Measurements from ENCODE around the gene TOX2. TPM values are rescaled to one million over a fixed set of nuclear protein-coding genes. Genes with fewer than 3 reads are reported as not detected.

Gene TOX2
- total RNA-seq, 6 experiments from 2014 or later, result 1.5 to 5.0 (median 2.2) TPM

DNA sequence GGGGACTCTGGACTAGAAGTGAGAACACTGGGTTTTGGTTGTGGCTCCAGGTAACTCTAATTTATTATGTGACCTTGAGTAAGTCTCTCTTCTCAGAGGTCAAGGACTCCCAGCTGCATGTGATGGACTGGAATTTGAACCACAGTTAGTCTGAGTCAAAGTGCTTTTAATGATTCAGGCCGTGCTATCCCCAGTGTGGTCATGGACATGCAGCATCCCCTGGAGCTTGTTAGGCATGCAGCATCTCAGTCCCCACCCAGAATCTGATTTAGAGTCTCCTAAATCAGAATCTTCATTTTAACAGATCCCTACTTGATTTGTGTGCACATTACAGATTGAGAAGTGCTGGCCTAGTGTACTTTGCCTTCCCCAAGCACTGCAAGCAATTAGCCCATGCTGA, 74.2 kb downstream of the TOX2 start:
- no peak for TF ChIP-seq POLR2A (IDR thresholded peaks at IDR 0.05)
- TF ChIP-seq, protein P1, sequence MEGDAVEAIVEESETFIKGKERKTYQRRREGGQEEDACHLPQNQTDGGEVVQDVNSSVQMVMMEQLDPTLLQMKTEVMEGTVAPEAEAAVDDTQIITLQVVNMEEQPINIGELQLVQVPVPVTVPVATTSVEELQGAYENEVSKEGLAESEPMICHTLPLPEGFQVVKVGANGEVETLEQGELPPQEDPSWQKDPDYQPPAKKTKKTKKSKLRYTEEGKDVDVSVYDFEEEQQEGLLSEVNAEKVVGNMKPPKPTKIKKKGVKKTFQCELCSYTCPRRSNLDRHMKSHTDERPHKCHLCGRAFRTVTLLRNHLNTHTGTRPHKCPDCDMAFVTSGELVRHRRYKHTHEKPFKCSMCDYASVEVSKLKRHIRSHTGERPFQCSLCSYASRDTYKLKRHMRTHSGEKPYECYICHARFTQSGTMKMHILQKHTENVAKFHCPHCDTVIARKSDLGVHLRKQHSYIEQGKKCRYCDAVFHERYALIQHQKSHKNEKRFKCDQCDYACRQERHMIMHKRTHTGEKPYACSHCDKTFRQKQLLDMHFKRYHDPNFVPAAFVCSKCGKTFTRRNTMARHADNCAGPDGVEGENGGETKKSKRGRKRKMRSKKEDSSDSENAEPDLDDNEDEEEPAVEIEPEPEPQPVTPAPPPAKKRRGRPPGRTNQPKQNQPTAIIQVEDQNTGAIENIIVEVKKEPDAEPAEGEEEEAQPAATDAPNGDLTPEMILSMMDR (IDR thresholded peaks at IDR 0.05), result no peak
- intact Hi-C loops (cut with DNase I), result no loop called here

DNA sequence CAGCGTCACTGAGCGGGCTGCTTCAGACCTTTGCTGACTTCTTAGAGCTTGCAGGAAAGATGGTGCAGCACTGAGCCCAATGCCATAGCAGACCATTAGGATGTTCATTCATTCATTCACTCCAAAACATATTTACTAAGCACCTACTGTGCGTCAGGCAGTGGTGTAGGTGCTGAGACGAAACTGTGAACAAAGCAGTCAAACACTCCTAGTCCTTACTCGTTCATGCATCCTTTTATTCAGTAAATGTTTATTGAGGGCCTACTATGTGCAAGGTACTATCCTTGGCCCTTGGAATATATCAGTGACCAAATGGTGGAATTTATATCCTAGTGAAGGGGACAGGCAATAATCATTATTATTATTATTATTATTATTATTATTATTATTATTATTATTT, 76.6 kb downstream of the TOX2 start:
- Histone ChIP-seq H3K4me3 (no peak overlapping the region), H3K36me3 (no peaks in the 10 kb centered on the region), H3K27me3 (no peaks in the 10 kb centered on the region), H3K27ac (no peak overlapping the region), H3K9me3 (no peaks in the 10 kb centered on the region), H3K4me1 (no peaks in the 10 kb centered on the region)
- WGBS (ENCODE audit: insufficient coverage, low coverage, low lambda C conversion rate, missing lambda C conversion rate), result 86% methylated on average over 5 of the region's 5 CpGs
- ATAC-seq (no peak), DNase-seq (no peak)
- TF ChIP-seq POLR2A (IDR thresholded peaks at IDR 0.05), result no peak
- TF ChIP-seq, protein P1 (IDR thresholded peaks at IDR 0.05), result no peak
- intact Hi-C loops (cut with DNase I), result no loop called here

More for the DNA sequence above, 74.2 kb downstream of the TOX2 start:
- WGBS (ENCODE audit: insufficient coverage, low coverage, low lambda C conversion rate, missing lambda C conversion rate), result 44% methylated on average over 1 of the region's 1 CpG
- no peaks in the 10 kb centered on the region for H3K27me3 ChIP-seq
- no peaks in the 10 kb centered on the region for H3K36me3 ChIP-seq
- no peak overlapping the region for H3K4me3 ChIP-seq
- H3K9me3 ChIP-seq, result no peaks in the 10 kb centered on the region
- DNase-seq, result no peak
- H3K4me1 ChIP-seq, result no peaks in the 10 kb centered on the region
- no peak overlapping the region for H3K27ac ChIP-seq
- ATAC-seq, result no peak

DNA sequence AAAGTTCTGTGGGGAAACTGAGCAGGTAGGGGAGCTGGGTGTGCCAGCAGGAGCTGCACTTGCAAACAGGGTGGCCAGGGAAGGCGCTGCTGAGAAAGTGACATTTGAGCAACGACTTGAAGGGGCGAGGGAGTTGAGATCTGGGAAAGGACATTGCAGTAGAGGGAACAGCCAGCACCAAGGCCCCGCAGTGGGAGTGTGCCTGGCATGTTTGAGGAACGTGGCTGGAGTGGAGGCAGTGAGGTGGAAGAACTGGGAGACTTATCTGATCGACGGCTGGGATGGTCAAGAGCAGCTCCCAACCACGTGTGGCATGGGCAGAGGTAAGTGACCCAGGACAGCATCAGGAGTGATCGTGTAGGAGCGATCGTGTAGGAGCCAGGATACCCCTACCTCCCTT, 77.3 kb downstream of the TOX2 start:
- no peaks in the 10 kb centered on the region for H3K27me3 ChIP-seq
- H3K9me3 ChIP-seq, result no peaks in the 10 kb centered on the region
- H3K4me3 ChIP-seq, result no peak overlapping the region
- DNase-seq, result no peak
- no peak for TF ChIP-seq POLR2A (IDR thresholded peaks at IDR 0.05)
- TF ChIP-seq, protein P1 (IDR thresholded peaks at IDR 0.05), result no peak
- no peaks in the 10 kb centered on the region for H3K4me1 ChIP-seq
- 57% methylated on average over 8 of the region's 11 CpGs for WGBS (ENCODE audit: insufficient coverage, low coverage, low lambda C conversion rate, missing lambda C conversion rate)
- no peak overlapping the region for H3K27ac ChIP-seq
- no peaks in the 10 kb centered on the region for H3K36me3 ChIP-seq
- intact Hi-C loops (cut with DNase I), result no loop called here
- peak in 1 of 4 donors; percentile 33 for ATAC-seq

DNA sequence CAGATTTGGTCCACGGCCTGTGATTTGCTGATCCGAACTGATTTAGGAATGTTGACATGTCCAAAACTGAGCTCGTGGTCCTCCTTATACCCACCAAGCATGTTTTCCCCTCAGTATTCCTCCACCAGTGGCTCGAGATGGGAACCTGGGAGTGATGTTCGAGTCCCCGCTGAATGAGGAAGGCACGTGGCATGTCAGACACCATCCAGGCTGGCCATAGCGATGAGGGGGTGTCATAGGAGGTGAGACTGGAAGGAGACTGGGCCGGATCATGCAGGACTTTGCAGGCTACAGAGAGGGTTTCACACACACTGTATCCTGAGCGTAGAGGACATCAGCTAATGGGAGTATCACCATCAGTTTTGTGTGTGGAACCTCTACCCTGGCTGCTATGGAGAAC, 78.2 kb downstream of the TOX2 start:
- TF ChIP-seq, protein P1 (IDR thresholded peaks at IDR 0.05), result no peak
- TF ChIP-seq POLR2A (IDR thresholded peaks at IDR 0.05), result no peak
- H3K9me3 ChIP-seq, result no peaks in the 10 kb centered on the region
- H3K36me3 ChIP-seq, result no peaks in the 10 kb centered on the region
- ATAC-seq (no peak), DNase-seq (no peak)
- no peaks in the 10 kb centered on the region for H3K27me3 ChIP-seq
- intact Hi-C loops (cut with DNase I), result no loop called here
- H3K4me1 ChIP-seq, result no peaks in the 10 kb centered on the region
- H3K27ac ChIP-seq, result no peak overlapping the region
- WGBS (ENCODE audit: insufficient coverage, low coverage, low lambda C conversion rate, missing lambda C conversion rate), result 81% methylated on average over 9 of the region's 10 CpGs
- no peak overlapping the region for H3K4me3 ChIP-seq

DNA sequence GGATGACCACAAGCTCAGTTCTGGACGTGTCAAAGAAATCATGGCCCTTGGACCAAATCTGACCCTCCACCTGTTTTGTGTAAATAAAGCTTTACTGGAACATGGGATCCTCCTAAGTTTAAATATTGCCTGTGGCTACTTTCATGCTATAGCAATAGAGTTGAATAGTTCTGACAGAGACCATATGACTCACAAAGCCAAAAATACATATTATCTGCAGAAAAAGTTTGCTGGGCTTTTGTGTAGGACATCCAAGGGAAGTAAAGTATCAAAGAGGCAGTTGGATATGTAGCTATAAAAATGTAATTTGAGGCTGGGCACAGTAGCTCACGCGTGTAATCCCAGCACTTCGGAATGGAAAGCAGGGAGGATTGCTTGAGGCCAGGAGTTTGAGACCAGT, 78.9 kb downstream of the TOX2 start:
- H3K27ac ChIP-seq, result no peak overlapping the region
- ATAC-seq (no peak), DNase-seq (no peak)
- H3K4me3 ChIP-seq, result no peak overlapping the region
- no peaks in the 10 kb centered on the region for H3K36me3 ChIP-seq
- 58% methylated on average over 4 of the region's 4 CpGs for WGBS (ENCODE audit: insufficient coverage, low coverage, low lambda C conversion rate, missing lambda C conversion rate)
- H3K27me3 ChIP-seq, result no peaks in the 10 kb centered on the region
- intact Hi-C loops (cut with DNase I), result no loop called here
- TF ChIP-seq, protein P1 (IDR thresholded peaks at IDR 0.05), result no peak
- TF ChIP-seq POLR2A (IDR thresholded peaks at IDR 0.05), result no peak
- no peaks in the 10 kb centered on the region for H3K4me1 ChIP-seq
- H3K9me3 ChIP-seq, result no peaks in the 10 kb centered on the region
